HG03095 (cell line): ENCODE measurements around the gene KBTBD7.
"Not testable (repeated sequence)": the region's sequence is repeated elsewhere in the genome, so short reads cannot be mapped to it uniquely, and the experiment has no call there.

ENCODE experiments used
- ATAC-seq: cut with Tn5 transposase; IDR thresholded peaks from one replicate; pipeline ENCODE4 v1.9.1; 2021; ENCODE audit warnings: moderate library complexity; ENCODE audit not compliant: unreplicated experiment

The KBTBD7 gene

DNA sequence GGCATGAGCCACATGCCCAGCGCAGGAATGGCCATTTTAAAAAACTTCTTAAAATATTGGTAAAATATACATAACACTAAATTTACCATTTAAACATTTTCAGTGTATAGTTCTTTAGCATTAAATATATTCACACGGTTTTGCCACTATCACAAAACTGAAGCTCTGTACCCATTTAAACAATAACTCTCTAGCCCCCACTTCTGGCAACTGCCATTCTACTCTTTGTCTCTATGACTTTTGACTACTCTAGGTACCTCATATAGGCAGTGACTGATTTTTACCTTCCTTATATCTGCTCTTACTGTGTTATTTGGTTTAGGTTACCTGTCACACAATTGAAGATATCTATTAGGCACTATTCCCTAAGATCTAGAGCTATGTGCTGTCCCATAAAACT, 2.3 kb upstream of the KBTBD7 start:
- ATAC-seq, result no peak

DNA sequence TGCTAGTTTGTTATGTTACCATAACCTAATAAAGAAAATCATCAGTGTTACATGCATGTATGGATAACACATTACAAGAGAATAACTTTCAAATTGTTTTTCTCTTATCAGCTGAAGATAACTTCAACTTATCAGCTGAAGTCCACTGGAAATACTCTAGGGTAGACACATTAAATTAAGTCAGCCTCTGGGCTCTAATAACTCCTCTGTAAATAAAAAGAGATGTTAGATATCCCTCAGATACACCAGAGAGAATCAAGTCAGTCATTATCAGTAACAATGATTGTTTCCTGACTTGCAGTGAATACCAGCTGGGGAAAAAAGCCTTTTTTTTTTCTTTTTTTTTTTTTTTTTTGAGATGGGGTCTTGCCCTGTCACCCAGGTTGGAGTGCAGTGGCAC, 1.6 kb upstream of the KBTBD7 start:
- no peak for ATAC-seq

DNA sequence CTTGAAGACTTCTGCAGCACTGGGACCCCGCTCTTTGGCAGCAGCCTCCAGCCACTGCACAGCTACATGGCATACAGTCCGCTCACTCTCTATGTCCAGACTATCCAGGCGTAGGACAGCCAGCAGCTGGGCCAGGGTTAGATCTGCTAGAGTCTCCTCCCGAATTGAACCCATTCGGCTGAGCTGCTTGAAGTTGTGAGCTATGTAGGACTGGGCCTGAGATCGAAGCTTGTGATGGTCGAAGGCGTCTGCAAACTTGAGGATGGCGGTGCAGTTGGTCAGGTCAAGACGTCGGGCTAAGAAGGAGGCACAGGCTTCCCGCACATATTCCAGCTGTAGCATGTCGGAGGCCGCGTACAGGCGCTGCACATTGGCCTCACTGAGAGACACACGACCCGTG, 900 bp downstream of the KBTBD7 start:
- ATAC-seq, result no peak

DNA sequence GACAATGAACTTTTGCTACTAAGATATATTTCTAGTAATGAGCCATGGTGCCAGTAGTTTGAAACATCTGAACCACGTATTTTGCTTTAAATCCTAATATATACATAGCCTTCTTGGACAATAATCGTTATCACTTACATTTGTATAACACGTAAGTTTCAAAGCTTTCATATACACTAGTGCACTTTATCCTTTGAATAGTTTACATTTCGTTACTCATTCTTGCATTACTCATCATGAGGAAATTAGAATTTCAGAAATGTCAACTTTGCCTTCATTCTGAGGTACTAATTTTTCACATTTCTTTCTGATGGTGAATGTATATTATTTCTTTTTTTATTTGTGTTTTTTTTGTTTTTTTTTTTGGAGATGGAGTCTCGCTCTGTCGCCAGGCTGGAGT, 5.8 kb downstream of the KBTBD7 start:
- ATAC-seq, result no peak

DNA sequence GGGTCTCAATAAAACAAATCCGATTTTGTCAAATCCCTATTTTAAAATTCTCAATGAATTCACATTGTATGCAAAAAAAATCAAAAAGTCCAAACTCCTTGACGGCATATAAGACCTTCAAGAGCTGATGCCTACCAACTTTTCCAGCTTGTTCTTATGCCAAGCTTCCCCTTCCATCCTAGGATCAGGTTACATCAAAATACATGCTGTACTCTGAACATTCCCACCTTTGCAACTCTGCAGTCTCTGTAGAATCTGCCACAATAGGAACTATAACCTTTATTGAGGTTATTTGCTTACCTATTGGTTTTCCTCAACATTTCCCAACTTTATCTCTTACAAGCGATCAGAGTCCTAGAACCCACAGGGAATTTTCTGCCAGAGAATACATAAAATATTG, 7.9 kb downstream of the KBTBD7 start:
- ATAC-seq, result no peak

DNA sequence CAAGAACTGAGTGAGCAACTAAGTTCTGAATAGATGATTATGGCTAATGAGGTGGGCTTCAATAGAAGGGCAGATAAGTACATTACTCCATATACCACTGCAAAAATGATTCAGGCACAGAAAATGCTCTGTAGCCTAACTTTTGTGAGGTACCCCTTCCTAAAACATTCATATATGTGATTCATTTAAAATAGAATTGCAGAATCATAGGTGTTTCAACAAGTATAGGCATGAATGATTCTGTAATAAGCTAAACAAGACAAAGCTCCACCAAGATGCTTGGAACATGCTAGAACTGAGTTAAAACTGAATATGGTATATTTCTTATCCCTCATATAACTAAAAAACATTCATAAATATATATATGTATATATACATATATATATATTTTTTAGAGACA, 12.1 kb downstream of the KBTBD7 start:
- no peak for ATAC-seq

- ATAC-seq, result no peak
Observed at GRCh38 chr13:41179593-41180250, 14.6 kb downstream of the KBTBD7 start.

DNA sequence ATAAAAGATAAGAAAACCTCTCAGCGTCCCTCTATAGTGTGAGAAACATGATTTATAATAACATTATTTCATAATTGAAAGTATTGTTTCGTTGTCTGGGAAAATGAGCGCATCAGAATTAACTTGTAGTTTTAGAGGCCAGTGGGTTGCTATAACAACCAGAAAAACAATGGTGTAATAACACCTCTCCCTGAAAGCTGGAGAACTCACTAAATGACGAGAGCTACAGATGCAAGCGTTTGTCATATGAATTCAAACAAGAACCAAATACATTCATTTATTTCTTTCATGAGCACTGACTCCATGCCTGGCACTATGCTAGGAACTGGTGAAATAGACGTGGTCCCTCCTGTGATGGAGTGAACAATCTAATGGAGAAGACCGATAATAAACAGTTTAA, 16.3 kb downstream of the KBTBD7 start:
- ATAC-seq, result no peak

DNA sequence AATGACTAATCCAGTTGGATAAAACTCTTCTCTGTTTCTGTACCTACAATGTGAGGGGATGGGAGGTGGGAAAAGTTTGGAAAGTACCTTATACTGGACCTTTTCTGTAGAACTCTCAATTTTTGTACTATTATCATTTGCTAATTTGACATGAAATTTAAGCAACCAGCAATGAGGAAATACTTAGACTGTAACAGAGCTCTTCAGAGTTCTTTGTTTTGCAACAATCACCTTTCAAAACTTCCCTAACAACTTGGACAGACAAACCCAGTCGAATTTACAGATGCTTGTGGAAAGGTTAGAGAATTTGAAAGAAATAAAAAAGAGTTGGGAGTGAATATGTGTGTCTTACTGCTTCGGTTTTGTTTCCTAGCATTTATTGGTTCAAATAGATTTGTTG, 16.8 kb downstream of the KBTBD7 start:
- ATAC-seq, result no peak

- ATAC-seq, result not testable (repeated sequence)
Observed at GRCh38 chr13:41175576-41175975, 18.8 kb downstream of the KBTBD7 start.

GRCh38 chr13:41162151-41162550, 32.2 kb downstream of the KBTBD7 start:
- no peak for ATAC-seq

GRCh38 chr13:41159174-41159573, 35.2 kb downstream of the KBTBD7 start:
- no peak for ATAC-seq

DNA sequence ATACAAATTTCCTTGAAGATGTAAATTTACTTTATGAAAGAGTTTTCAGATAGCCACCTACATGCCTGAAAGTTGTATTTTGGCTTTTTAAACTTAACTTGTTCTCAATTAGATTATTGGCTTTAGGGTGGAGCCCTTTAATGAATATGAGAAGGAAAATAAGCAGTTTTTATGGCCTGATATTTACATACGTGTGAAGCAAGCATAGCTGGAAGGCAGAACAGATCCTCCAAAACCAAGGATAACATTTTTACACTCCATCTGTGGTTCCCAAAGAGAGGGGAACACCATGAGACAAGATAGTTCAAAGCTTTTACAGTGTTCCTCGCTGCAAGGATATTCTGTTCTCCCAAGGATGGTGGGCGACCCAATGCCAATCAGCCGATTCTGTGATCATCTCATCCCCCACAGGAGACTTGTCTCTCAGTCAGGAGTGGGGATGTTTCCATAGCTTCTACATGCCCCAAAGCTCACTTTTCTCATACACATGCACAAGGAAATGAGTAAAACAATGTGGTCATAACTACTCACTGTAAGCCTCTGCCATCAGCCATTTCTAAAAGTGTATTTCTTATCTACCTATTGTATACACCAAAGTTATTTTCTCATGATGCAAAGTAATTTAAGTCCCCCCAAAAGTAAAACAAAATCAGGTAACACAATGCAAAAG, 37.2 kb downstream of the KBTBD7 start:
- ATAC-seq, result no peak

DNA sequence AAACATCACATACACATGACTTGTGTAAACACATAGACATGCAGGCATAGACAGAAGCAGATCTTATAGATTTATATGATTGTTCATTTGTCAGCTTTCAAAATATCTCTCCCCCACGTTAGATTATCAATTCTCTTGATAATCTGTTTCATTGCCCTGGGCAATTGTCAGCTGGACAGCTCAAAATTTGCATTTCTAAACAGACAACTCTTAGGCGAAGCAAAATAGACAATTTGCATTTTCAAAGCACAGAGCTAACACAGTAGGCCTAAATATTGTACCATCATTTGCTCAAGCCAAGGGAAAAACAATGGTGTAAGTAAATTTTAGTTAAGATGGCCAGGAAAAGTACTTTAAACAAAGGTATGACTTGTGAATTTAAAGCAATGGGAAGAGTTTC, 37.7 kb downstream of the KBTBD7 start:
- no peak for ATAC-seq

DNA sequence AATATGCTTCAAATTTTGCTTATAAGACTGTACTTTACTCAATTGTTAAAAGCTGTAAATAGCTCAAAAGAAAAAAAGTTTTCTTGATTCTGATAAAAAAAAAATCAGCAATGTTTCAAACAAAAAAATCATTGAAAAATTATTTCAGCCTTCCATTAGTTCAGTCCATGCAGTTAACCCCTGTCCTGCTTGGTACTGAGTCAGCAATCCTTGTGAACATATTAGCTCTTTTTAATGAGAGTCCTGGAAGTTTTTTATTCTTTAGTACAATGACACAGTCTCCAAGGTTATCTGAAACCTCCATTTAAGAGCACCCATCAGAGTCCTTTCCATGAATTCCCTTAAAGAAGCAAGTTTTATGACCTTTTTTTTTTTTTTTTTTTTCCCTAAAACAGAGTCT, 40.3 kb downstream of the KBTBD7 start:
- no peak for ATAC-seq

DNA sequence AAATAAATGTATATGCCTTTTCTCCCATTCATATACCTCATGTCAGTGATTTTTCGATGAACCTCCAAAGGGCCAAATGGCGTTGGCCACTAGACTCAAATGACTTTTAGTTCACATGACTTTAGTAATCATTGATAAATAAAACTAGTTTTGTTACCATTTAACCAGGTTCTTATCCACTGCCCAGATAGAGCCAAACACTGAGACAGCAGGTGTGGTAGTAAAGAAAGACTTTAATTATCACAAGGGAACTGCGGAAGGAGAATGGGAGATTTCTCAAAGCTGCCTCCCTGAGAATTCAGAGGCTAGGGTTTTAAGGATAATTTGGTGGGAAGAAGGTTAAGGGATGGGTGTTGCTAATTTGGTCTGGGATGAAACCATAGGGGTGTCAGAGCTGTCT, 42.4 kb downstream of the KBTBD7 start:
- no peak for ATAC-seq

- ATAC-seq, result no peak
Observed at GRCh38 chr13:41150058-41150457, 44.3 kb downstream of the KBTBD7 start.

DNA sequence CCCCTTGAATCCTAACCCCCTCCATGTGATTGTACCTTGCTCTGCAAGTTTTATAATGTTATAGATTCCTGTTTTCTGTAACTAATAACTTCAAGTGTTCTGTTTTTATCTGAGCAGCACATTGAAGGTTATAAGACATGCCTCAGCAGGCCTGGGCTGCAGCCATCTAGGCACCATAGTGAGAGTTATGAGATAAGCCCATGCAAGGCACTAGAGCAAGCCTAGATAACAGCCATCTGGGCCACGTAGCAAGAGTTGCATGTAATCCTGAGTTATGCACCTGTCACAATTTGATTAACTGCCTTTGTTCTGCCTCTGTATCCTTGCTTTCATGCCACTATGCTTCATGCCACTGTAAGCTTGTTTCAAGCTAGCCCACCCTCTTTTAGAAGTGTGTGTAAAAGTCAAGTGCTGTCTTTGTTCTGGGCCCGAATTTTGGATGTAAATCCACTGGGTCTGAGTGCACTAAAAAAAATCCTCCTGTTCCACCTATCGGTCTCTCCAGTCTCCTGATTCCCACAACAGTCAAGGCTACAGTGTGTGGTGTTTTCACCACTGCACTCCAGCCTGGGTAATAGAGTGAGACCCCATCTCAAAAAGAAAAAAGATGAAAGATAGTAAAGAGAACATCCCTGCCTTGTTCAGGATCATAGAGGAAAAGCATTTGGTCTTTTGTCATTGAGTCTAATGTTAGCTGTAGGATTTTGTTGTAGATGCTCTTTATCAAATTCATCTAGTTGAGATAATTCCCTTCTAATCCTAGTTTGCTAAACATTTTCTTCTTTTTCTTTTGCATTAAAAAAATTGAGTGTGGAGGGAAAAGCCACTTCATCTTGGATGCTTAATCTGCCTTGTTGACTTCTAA, 45.7 kb downstream of the KBTBD7 start:
- no peak for ATAC-seq

DNA sequence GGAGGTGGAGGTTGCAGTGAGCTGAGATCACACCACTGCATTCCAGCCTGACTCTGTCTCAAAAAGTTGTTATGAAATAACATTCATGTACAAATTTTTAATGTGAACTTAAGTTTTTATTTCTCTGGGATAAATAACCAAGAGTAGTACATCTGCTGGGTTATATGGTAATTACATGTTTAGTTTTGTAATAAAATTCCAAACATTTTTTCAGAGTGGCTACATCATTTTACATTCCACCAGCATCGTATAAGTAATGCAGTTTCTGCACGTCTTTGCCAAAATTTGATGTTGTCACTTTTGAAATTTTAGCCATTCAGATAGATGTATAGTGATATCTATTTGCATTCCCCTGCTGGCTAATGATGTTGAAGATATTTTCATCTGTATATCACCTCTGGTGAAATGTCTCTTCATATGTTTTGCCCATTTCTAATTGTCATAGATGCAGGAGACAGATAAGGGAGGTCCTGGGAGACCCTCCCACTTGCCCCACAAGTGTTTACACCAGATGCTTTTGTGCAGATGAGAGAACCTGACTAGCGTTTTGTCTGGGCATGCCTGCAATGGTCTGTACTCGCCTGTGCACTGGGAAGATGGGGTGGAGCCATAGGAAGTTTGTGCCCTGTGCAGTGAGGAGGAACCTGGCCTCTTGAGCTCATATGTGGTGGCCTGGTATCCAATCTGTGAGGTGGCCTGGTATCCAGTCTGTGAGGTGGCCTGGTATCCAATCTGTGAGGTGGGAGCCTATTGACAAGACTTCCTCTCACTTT, 49.0 kb downstream of the KBTBD7 start:
- ATAC-seq, result no peak

GRCh38 chr13:41144576-41144975, 49.8 kb downstream of the KBTBD7 start:
- no peak for ATAC-seq
